SK-N-SH (cell line): ENCODE measurements around the gene PRDM5. TPM values are rescaled to one million over a fixed set of nuclear protein-coding genes. Genes with fewer than 3 reads are reported as not detected.

ENCODE experiments used
- CTCF ChIA-PET: fragments of 300-600, 350-600 bp; formaldehyde crosslinking; extraction: SDS; loops from one replicate; lab custom pipeline; 2021; lab: Yijun Ruan, JAX
- POLR2A ChIA-PET: fragments of 350-600 bp; sonication (Branson Sonifier 250); formaldehyde crosslinking; extraction: SDS; loops from one replicate; lab custom pipeline; 2020; ENCODE audit warnings: antibody characterized with exemption, inconsistent platforms; lab: Yijun Ruan, JAX
- DNase-seq: peaks from one replicate; pipeline ENCODE4 v3.0.0; 2012
- H2AFZ ChIP-seq: fragments of 200-600 bp; sonication (generic); 2 replicates; pipeline ENCODE4 v1.8.1; 2016; ENCODE audit warnings: antibody characterized with exemption, mild to moderate bottlenecking, low read depth
- H3F3A ChIP-seq: fragments of 200-600 bp; sonication (generic); replicated peaks from 2 replicates; pipeline ENCODE3; 2016; ENCODE audit warnings: antibody characterized with exemption, mild to moderate bottlenecking; ENCODE audit not compliant: insufficient read depth
- H3K27ac ChIP-seq, 2 experiments: fragments of 200-500 bp in 1 of 2; fragments of 200-600 bp in 1 of 2; sonication (Bioruptor generic) in 1 of 2; sonication (generic), shearing (Covaris generic) in 1 of 2; 2 replicates each; pipeline versions ENCODE4 v1.5.1 to v1.6.1; 2014 to 2016; ENCODE audit warnings: low read depth in 2 of 2, inconsistent platforms in 1 of 2, low read length in 1 of 2, mild to moderate bottlenecking in 1 of 2, mixed read lengths in 1 of 2
- H3K27me3 ChIP-seq: fragments of 200-600 bp; sonication (generic), shearing (Covaris generic); 2 replicates; pipeline ENCODE4 v1.6.1; 2016; ENCODE audit warnings: mixed run types; ENCODE audit not compliant: insufficient read depth
- H3K36me3 ChIP-seq, 2 experiments: fragments of 200-500 bp in 1 of 2; fragments of 200-600 bp in 1 of 2; sonication (Bioruptor generic) in 1 of 2; sonication (generic) in 1 of 2; replicated peaks in 1 of 2; 2 replicates each; pipeline versions ENCODE3 to v1.5.1; 2014 to 2016; ENCODE audit warnings: low read length in 1 of 2, mild to moderate bottlenecking in 1 of 2; ENCODE audit not compliant: insufficient read depth in 2 of 2, control insufficient read depth in 1 of 2
- H3K4me1 ChIP-seq, 2 experiments: fragments of 200-500 bp in 1 of 2; fragments of 200-600 bp in 1 of 2; sonication (Bioruptor generic) in 1 of 2; sonication (generic), shearing (Covaris generic) in 1 of 2; 2 replicates each; pipeline versions ENCODE4 v1.5.1 to v1.6.1; 2014 to 2016; ENCODE audit warnings: low read depth in 1 of 2, low read length in 1 of 2, mixed run types in 1 of 2; ENCODE audit not compliant: insufficient read depth in 2 of 2, control insufficient read depth in 1 of 2
- H3K4me2 ChIP-seq: fragments of 200-600 bp; sonication (generic), shearing (Covaris generic); 2 replicates; pipeline ENCODE4 v1.6.1; 2017; ENCODE audit warnings: mixed run types
- H3K4me3 ChIP-seq, 2 experiments: fragments of 200-500 bp in 1 of 2; fragments of 200-600 bp in 1 of 2; sonication (Bioruptor generic) in 1 of 2; sonication (generic), shearing (Covaris generic) in 1 of 2; 2 replicates each; pipeline versions ENCODE4 v1.5.1 to v1.8.1; 2014 to 2016; ENCODE audit warnings: low read depth in 2 of 2, inconsistent platforms in 1 of 2, low read length in 1 of 2, mild to moderate bottlenecking in 1 of 2, mixed read lengths in 1 of 2, moderate library complexity in 1 of 2
- H3K79me2 ChIP-seq: fragments of 200-600 bp; sonication (generic); 2 replicates; pipeline ENCODE4 v1.8.1; 2017; ENCODE audit warnings: mild to moderate bottlenecking; ENCODE audit not compliant: insufficient read depth
- H3K9ac ChIP-seq: fragments of 200-600 bp; sonication (generic); 2 replicates; pipeline ENCODE4 v1.6.1; 2017; ENCODE audit warnings: mixed run types
- H3K9me2 ChIP-seq: fragments of 200-600 bp; sonication (generic); 2 replicates; pipeline ENCODE4 v1.6.1; 2017; ENCODE audit warnings: mixed run types
- H3K9me3 ChIP-seq: fragments of 200-600 bp; sonication (generic); 2 replicates; pipeline ENCODE4 v1.6.1; 2017; ENCODE audit warnings: mixed run types, mild to moderate bottlenecking, moderate library complexity
- H4K20me1 ChIP-seq: fragments of 200-600 bp; sonication (generic); 2 replicates; pipeline ENCODE4 v1.6.1; 2017; ENCODE audit warnings: mild to moderate bottlenecking, mixed run types; ENCODE audit not compliant: insufficient read depth
- CTCF ChIP-seq: fragments of 200-600 bp; sonication (generic); IDR thresholded peaks from 2 replicates; pipeline ENCODE4 v1.6.1; 2017; ENCODE audit warnings: antibody characterized with exemption, mild to moderate bottlenecking, moderate library complexity
- EZH2phosphoT487 ChIP-seq: fragments of 200-600 bp; sonication (generic); IDR thresholded peaks from 2 replicates; pipeline ENCODE4 v1.6.1; 2017; ENCODE audit warnings: low read depth, mixed run types, mild to moderate bottlenecking, antibody characterized with exemption, moderate library complexity, borderline replicate concordance
- FOSL2 ChIP-seq: IDR thresholded peaks from 2 replicates; pipeline ENCODE4 v1.4.0; 2012; ENCODE audit warnings: low read depth, mild to moderate bottlenecking, moderate library complexity, borderline replicate concordance
- FOXJ3 ChIP-seq: sonication (generic); formaldehyde crosslinking; IDR thresholded peaks from 2 replicates; pipeline ENCODE4 v1.5.1; 2020; ENCODE audit warnings: mild to moderate bottlenecking, missing genetic modification reagents
- IRF3 ChIP-seq: fragments of 150-350 bp; IDR thresholded peaks from 2 replicates; pipeline ENCODE4 v1.6.1; 2016; ENCODE audit warnings: mild to moderate bottlenecking, low read depth, low read length
- MAX ChIP-seq: IDR thresholded peaks from 2 replicates; pipeline ENCODE4 v1.4.0; 2012; ENCODE audit warnings: low read depth
- MEF2A ChIP-seq: IDR thresholded peaks from 2 replicates; pipeline ENCODE4 v1.4.0; 2012; ENCODE audit warnings: low read depth, borderline replicate concordance
- MXI1 ChIP-seq: IDR thresholded peaks from 2 replicates; pipeline ENCODE4 v1.6.1; 2012; ENCODE audit warnings: mild to moderate bottlenecking, low read depth, low read length, improper control_type of control experiment
- NRF1 ChIP-seq: IDR thresholded peaks from 2 replicates; pipeline ENCODE4 v1.6.1; 2012; ENCODE audit warnings: low read depth, mild to moderate bottlenecking, low read length
- POLR2AphosphoS5 ChIP-seq: IDR thresholded peaks from 2 replicates; pipeline ENCODE4 v1.6.1; 2012; ENCODE audit warnings: low read depth, low read length
- RAD21 ChIP-seq: IDR thresholded peaks from 2 replicates; pipeline ENCODE4 v1.6.1; 2012; ENCODE audit warnings: mild to moderate bottlenecking, low read length
- RXRA ChIP-seq: IDR thresholded peaks from 2 replicates; pipeline ENCODE4 v1.4.0; 2012; ENCODE audit warnings: low read depth, mild to moderate bottlenecking, borderline replicate concordance
- SIN3A ChIP-seq: IDR thresholded peaks from 2 replicates; pipeline ENCODE4 v1.6.1; 2012; ENCODE audit warnings: low read depth, mild to moderate bottlenecking, low read length, moderate library complexity, borderline replicate concordance
- SMC3 ChIP-seq: IDR thresholded peaks from 2 replicates; pipeline ENCODE4 v1.6.1; 2012; ENCODE audit warnings: low read depth, low read length, improper control_type of control experiment
- TAF1 ChIP-seq: IDR thresholded peaks from 2 replicates; pipeline ENCODE4 v1.6.1; 2012; ENCODE audit warnings: low read depth, mild to moderate bottlenecking, low read length, moderate library complexity, borderline replicate concordance
- USF1 ChIP-seq: IDR thresholded peaks from 2 replicates; pipeline ENCODE4 v1.4.0; 2012; ENCODE audit warnings: low read depth, borderline replicate concordance
- WGBS: methylation state at CpG from one replicate; pipeline ENCODE4 v1.1.6; 2017; ENCODE audit warnings: low lambda C conversion rate; 5-methylcytosine and 5-hydroxymethylcytosine counted together
- polyA plus RNA-seq, 3 experiments: library from polyadenylated mRNA; depleted of rRNA; stranded (reverse); fragments of >200 nt; gene quantifications; 2 replicates each; pipeline ENCODE4 v1.2.3, GENCODE V29; 2012

PRDM5 gene
- 3.8 and 5.4 TPM in 2 replicates for polyA plus RNA-seq (2012; rRNA removed)
- 3.9 and 4.2 TPM in 2 replicates for polyA plus RNA-seq (2012; cell fraction: cytosol; rRNA removed)
- 6.0 and 11.5 TPM in 2 replicates for polyA plus RNA-seq (2012; cell fraction: nucleus; rRNA removed)

GRCh38 chr4:120922381-120923206, at the start of gene PRDM5:
PRDM5 (minus strand) TSS chr4:120922726; CDS start chr4:120922608, 118 bp downstream.
- Histone ChIP-seq H4K20me1 (no peaks in the 10 kb centered on the region), H3K4me3 (peak within 1 kb of the TSS; percentile 75 to 83), H2AFZ (peak within 1 kb of the TSS; percentile 93), H3K4me2 (peak within 1 kb of the TSS; percentile 72), H3K27ac (peak within 1 kb of the TSS; percentile 61 to 93), H3K9me2 (no peaks in the 10 kb centered on the region), H3K36me3 (no peaks in the 10 kb centered on the region), H3K9ac (peak within 1 kb of the TSS; percentile 67), H3F3A (peaks cover 22% of the 10 kb centered on the region), H3K9me3 (no peaks in the 10 kb centered on the region), H3K79me2 (no peaks in the 10 kb centered on the region; the same call in 1 of the 2 replicates), H3K27me3 (no peaks in the 10 kb centered on the region), H3K4me1 (peaks cover 0 to 19% of the 10 kb centered on the region in 2 experiments; a peak in 2 of 4 replicates)
- TF ChIP-seq SMC3 (0 out of 2 replicates have a peak, but pooled peaks have one; percentile 11), TAF1 (0 out of 2 replicates have a peak, but pooled peaks have one; percentile 36), EZH2phosphoT487 (no peak), CTCF (peak; percentile 20; the same call in 1 of the 2 replicates)
- ChIA-PET CTCF (interaction anchor here (0.7 to 3.7 kb wide), 5 partner anchors 78 to 204 kb away, joined by 3 to 15 read pairs (median 4); no protein-coding TSS in a partner anchor), POLR2A (no interaction called here)
- peak; percentile 88 for DNase-seq
- 2% methylated on average over 11 of the region's 86 CpGs for WGBS

- ChIA-PET CTCF (interaction anchor here (0.5 kb wide), 1 partner anchor 9 kb away, joined by 3 read pairs; no protein-coding TSS in a partner anchor), POLR2A (no interaction called here)
- 17% methylated on average over 1 of the region's 1 CpG for WGBS
- H3K36me3 ChIP-seq = no peaks in the 10 kb centered on the region
- no peaks in the 10 kb centered on the region for H4K20me1 ChIP-seq
- H3K9ac ChIP-seq = no peak overlapping the region
- no peaks in the 10 kb centered on the region for H3K79me2 ChIP-seq
- no peaks in the 10 kb centered on the region for H3K4me1 ChIP-seq
- H3K9me3 ChIP-seq = no peaks in the 10 kb centered on the region
- H3K27me3 ChIP-seq = no peaks in the 10 kb centered on the region
- no peak for DNase-seq
- H3K4me3 ChIP-seq = no peak overlapping the region
- H3K9me2 ChIP-seq = no peaks in the 10 kb centered on the region
- TF ChIP-seq NRF1 = no peak
- no peak overlapping the region for H2AFZ ChIP-seq
- H3K4me2 ChIP-seq = no peak overlapping the region
- no peak overlapping the region for H3K27ac ChIP-seq
- no peaks in the 10 kb centered on the region for H3F3A ChIP-seq
Observed at GRCh38 chr4:120971884-120972283, 49.4 kb upstream of the PRDM5 start.

- no peak overlapping the region for H3K4me2 ChIP-seq
- TF ChIP-seq IRF3 (no peak), FOSL2 (no peak), MEF2A (no peak), MAX (no peak), TAF1 (no peak), MXI1 (no peak), POLR2AphosphoS5 (no peak), USF1 (no peak), SIN3A (no peak), RAD21 (no peak), FOXJ3 (CRISPR knock-in tag) (no peak), RXRA (no peak)
Observed at GRCh38 chr4:120965938-120966337, 43.4 kb upstream of the PRDM5 start.

More at GRCh38 chr4:120965938-120966337, 43.4 kb upstream of the PRDM5 start:
- WGBS = 76% methylated on average over 4 of the region's 4 CpGs
- Histone ChIP-seq H3K79me2 (no peaks in the 10 kb centered on the region), H3K27ac (no peak overlapping the region), H4K20me1 (no peaks in the 10 kb centered on the region), H3K27me3 (no peaks in the 10 kb centered on the region), H2AFZ (no peak overlapping the region), H3K9me3 (no peaks in the 10 kb centered on the region), H3K36me3 (no peaks in the 10 kb centered on the region), H3K4me1 (no peaks in the 10 kb centered on the region; a peak in 1 of 4 replicates), H3F3A (no peaks in the 10 kb centered on the region), H3K9ac (no peak overlapping the region), H3K9me2 (no peaks in the 10 kb centered on the region), H3K4me3 (no peak overlapping the region)
- no peak for DNase-seq
- ChIA-PET CTCF (no interaction called here), POLR2A (no interaction called here)
